GM12801 (cell line): Measurements from ENCODE around the gene DAAM2.

Experiments used
- CTCF ChIP-seq: IDR thresholded peaks from one replicate; pipeline ENCODE4 v1.5.1; 2011; ENCODE audit warnings: control low read depth; ENCODE audit not compliant: insufficient read length; ENCODE audit errors: extremely low read depth

Gene DAAM2

GRCh38 chr6:39812496-39812852 lies 20.3 kb downstream of the DAAM2 start:
- TF ChIP-seq CTCF: no peak

- no peak for TF ChIP-seq CTCF
Measured at GRCh38 chr6:39812853-39813533, 20.8 kb downstream of the DAAM2 start.

- TF ChIP-seq CTCF: no peak
Measured at GRCh38 chr6:39814236-39814635, 22.1 kb downstream of the DAAM2 start.

GRCh38 chr6:39815356-39815755 lies 23.2 kb downstream of the DAAM2 start:
- TF ChIP-seq CTCF: no peak

GRCh38 chr6:39816747-39817146 lies 24.6 kb downstream of the DAAM2 start:
- no peak for TF ChIP-seq CTCF

- TF ChIP-seq CTCF: no peak
Measured at GRCh38 chr6:39818695-39819094, 26.5 kb downstream of the DAAM2 start.

- no peak for TF ChIP-seq CTCF
Measured at GRCh38 chr6:39819228-39819627, 27.1 kb downstream of the DAAM2 start.
